ENCODE data around the gene GCC1.

DNA sequence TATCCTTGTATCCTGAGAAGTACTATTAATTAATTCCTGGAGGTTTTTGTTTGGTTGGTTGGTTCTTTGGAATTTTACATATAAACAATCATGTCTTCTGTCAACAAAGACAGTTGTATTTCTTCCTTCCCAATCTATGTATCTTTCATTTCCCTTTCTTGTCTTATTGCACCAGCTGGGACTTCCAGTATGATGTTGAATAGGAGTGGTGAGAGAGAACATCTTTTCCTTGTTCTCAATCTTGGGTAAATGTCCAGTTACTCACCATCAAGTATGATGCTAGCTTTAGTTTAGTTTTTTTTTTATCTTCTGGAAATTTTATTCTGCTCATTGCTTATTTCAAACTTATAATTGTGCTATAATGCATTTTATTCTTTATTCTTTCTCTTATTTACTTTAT lies 39.9 kb upstream of the GCC1 start:
- TF ChIP-seq, protein P1, sequence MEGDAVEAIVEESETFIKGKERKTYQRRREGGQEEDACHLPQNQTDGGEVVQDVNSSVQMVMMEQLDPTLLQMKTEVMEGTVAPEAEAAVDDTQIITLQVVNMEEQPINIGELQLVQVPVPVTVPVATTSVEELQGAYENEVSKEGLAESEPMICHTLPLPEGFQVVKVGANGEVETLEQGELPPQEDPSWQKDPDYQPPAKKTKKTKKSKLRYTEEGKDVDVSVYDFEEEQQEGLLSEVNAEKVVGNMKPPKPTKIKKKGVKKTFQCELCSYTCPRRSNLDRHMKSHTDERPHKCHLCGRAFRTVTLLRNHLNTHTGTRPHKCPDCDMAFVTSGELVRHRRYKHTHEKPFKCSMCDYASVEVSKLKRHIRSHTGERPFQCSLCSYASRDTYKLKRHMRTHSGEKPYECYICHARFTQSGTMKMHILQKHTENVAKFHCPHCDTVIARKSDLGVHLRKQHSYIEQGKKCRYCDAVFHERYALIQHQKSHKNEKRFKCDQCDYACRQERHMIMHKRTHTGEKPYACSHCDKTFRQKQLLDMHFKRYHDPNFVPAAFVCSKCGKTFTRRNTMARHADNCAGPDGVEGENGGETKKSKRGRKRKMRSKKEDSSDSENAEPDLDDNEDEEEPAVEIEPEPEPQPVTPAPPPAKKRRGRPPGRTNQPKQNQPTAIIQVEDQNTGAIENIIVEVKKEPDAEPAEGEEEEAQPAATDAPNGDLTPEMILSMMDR (IDR thresholded peaks at IDR 0.05) = no peak
- no peak for TF ChIP-seq POLR2A (IDR thresholded peaks at IDR 0.05)
- no peak for TF ChIP-seq POLR2AphosphoS5 (IDR thresholded peaks at IDR 0.05)

All from prostate gland (tissue), 2 donors.